GM12891 (cell line): ENCODE measurements around the gene LAMA5.

Source experiments
- PAX5 ChIP-seq: IDR thresholded peaks from 2 replicates; pipeline ENCODE4 v1.6.1; 2011; ENCODE audit warnings: low read length, moderate library complexity, mild to moderate bottlenecking; ENCODE audit not compliant: insufficient read depth, severe bottlenecking
- POLR2A ChIP-seq: IDR thresholded peaks from 2 replicates; pipeline ENCODE4 v1.6.1; 2011; ENCODE audit warnings: low read depth, low read length, control low read depth
- POLR2AphosphoS5 ChIP-seq: IDR thresholded peaks from 2 replicates; pipeline ENCODE4 v1.6.1; 2011; ENCODE audit warnings: low read depth, low read length, control low read depth
- SPI1 ChIP-seq: IDR thresholded peaks from 2 replicates; pipeline ENCODE4 v1.6.1; 2011; ENCODE audit warnings: low read depth, low read length, control low read depth
- TAF1 ChIP-seq: IDR thresholded peaks from 2 replicates; pipeline ENCODE4 v1.6.1; 2011; ENCODE audit warnings: low read depth, low read length, control low read depth

DNA sequence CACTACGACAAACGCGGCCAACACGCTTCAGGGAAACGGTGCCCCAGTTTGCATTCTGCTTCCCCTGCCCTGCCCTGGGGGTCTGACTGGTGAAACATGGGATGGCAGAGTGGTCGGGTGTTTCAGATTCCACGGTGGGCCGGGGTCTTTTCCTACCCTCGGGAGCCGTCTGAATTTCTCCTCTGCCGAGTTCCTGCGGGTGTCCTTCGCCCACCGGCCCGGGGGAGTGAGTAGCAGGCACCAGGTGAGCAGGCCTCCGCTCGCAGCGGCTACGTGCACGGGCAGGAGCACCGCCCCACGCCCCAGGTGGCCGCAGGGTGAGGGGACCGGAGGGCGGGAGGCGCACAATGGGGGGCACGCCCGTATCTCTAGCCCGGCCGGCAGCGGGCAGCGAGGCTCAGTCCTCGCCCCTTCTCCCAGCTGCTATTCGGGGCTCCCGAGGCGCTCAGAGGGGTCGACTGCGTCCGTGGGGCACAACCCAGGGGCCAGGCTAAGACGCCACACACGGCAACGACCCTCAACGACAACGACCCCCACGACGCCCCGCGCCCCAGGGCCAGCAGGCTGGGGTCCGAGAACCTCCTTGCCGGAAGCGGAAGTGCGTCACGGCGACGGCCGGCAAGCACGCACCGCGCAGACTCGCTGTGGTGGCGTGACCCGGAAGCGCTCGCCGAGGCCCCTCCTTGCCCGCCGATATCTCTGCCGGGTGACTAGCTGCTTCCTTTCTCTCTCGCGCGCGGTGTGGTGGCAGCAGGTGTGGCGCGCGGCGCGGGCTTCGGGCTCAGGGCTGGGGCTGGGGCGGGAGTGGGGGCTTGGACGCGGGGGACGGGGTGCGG lies 19.5 kb upstream of the LAMA5 start, which contains the start of gene RPS21:
- TF ChIP-seq TAF1 (peak; percentile 88), POLR2A (peak; percentile 90), POLR2AphosphoS5 (peak; percentile 93), PAX5 (no peak), SPI1 (peak; percentile 73)
